Measurements from ENCODE around the gene ACSF3.
"Not testable (repeated sequence)": the region's sequence is repeated elsewhere in the genome, so short reads cannot be mapped to it uniquely, and the experiment has no call there.

ACSF3 gene

DNA sequence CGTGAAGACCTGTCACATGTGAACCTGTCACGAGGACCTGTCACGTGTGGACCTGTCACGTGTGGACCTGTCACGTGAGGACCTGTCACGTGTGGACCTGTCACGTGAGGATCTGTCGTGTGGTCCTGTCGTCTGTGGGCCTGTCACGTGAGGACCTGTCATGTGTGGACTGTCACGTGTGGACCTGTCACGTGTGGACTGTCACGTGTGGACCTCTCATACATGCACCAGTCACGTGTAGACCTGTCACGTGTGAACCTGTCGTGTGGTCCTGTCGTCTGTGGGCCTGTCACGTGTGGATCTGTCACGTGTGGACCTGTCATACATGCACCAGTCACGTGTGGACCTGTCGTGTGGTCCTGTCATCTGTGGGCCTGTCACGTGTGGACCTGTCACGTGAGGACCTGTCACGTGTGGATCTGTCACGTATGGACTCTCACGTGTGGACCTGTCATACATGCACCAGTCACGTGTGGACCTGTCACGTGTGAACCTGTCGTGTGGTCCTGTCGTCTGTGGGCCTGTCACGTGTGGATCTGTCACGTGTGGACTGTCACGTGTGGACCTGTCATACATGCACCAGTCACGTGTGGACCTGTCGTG, 19.5 kb upstream of the ACSF3 start:
- DNase-seq, result not testable (repeated sequence)

DNA sequence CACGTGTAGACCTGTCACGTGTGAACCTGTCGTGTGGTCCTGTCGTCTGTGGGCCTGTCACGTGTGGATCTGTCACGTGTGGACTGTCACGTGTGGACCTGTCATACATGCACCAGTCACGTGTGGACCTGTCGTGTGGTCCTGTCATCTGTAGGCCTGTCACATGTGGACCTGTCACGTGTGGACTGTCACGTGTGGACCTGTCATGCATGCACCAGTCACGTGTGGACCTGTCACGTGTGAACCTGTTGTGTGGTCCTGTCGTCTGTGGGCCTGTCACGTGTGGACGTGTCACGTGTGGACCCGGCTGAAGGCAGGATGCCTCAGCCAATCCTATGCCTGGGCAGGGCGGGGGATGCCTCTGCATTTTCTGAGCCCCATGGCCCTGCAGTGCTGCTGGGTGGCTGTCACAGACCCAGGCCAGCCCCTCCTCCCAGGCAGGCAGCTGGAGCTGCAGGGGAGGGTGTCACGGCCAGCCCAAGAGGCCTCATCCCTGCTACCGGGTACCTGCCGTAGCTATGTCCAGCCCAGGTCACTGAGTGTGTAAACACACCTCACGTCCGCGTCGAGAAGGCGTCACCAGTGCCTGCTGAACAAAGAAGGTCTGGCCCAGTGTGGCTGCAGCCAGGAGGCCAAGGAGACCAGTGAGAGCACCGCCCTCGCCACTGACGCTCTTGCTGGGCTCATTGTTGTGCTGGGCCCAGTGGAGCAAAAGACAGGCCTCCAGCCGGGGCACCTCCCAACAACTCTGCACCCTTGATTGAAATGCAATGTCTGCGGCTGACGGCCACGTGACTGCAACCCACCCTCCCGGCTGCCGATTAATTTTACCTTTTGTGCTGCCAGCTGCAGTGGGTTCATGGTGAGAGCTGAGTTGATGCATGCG, 18.6 kb upstream of the ACSF3 start:
- DNase-seq, result no peak

DNA sequence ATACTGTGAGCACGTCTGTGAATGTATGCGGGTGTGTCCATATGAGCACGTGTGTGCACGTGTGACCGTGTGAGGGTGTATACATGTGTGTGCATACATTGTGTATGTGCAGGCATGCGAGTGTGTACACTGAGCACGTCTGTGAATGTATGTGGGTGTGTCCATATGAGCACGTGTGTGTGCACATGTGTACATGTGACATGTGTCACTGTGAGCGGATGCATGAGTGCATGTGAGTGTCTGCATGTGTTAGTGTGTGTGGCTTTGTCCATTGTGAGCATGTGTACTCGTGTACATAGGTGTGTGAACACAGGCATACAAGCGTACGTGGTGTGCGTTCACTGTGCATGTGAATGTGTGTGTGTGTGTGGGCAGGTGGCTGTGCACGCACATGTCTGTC, 17.5 kb upstream of the ACSF3 start:
- no peak for DNase-seq

DNA sequence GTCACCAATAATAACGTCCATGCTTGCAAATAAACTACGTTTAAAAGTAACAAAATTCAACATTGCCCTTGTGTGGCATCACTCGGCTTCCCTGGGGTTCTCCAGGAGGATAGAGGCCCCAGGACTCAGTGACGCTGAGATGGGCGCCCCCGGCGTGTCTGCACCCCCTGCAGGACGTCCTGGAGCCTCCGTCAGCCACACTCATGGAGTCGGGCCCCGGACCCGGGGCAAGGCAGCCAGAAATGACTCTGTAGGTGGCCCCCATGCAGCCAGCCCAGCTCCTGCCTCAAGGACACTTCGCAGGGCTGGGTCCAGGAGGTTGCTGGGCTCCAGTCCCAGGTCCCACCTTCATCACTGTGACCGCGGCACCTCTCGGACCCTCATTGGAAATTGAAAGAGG, 16.6 kb upstream of the ACSF3 start:
- DNase-seq, result no peak

DNA sequence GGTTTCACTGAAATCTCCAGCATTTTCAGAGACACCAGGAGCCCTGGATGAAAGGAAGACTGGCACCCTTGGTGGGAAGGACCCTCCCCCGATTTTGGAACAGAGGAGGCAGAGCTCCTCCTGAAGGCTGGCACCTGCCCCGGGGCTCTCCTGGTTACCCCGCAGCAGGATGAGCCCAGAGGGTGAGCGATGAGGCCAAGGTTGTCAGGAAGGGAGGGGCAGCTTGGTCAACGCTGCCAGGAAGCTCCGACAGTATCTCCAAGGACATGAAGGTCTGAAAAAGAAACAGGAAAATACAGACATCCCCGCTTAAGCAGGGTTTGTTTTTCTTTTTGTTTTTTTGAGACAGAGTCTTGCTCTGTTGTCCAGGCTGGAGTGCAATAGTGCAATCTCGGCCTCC, 15.5 kb upstream of the ACSF3 start:
- no peak for DNase-seq

DNA sequence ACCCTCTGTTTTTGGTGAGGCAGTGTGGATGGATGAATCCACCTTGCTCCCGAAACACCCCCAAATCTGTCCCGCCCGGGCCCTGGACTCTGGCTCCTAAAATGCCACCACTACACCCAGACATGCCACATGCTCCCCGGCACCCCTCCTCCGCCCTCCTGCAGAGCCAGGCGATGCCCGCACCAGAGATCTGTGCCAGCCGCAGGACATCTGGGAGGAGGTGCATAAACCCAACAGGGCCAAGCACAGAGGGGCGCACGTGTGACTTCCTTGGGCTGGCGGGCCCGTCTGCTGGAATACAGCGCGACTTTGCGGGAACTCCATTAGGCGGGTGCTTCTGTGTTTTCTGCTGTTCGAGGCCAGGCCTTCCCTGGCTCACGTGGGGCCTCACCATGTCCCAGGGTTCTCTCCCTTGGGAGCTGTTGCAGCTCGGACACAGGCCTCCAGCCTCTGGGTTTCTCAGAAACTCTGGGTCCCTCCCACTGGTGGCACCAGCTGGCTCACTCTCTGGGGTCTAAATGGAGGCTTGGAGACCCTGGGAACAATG, 14.1 kb upstream of the ACSF3 start:
- DNase-seq, result no peak

DNA sequence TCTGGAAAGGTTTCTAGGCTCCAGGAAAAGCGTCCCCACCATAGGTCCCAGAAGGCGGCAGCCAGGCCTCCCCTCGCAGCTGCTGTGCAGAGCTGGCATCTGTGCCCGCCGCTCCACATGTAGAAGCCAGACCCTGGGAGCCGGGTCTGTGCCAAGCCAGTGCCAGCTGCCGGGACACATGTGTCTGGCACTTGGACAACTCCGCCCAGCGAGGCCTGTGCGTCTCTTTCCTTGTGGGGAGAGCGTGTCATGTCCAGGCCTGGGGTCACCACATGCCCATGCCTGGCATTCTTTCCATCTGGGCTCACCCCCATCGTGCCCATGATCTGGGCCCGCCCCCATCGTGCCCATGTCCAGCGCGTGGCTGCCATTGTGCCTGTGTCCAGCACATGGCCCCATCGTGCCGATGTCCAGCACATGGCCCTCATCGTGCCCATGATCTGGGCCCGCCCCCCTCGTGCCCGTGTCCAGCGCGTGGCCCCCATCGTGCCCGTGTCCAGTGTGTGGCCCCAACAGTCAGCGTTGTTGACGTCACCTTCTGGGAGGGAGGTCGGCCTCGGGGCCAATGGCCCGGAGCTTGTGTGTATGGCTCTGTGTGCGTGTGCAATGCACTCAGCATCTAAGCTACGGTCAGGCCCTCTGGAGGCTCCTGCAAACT, 13.3 kb upstream of the ACSF3 start:
- DNase-seq, result no peak

DNA sequence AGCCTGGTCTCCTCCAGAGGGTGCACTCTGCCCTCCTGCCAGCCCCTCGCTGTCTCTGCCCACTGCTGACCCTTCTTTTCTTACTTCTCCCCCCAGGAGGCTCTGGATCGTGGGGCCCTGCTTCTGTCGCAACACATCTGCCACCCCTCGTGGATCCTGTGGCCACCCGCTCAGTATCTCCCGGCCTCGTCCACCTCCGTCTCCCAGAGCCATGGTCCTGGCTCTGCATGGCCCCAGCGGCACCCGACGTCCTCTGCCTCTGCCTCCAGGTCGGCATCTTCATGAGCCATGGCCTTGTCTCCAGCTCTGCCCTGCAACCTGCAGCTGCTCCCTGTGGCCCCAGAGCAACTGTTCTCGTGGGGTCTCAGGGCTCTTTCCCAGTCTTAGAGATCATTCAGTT, 12.1 kb upstream of the ACSF3 start:
- no peak for DNase-seq

DNA sequence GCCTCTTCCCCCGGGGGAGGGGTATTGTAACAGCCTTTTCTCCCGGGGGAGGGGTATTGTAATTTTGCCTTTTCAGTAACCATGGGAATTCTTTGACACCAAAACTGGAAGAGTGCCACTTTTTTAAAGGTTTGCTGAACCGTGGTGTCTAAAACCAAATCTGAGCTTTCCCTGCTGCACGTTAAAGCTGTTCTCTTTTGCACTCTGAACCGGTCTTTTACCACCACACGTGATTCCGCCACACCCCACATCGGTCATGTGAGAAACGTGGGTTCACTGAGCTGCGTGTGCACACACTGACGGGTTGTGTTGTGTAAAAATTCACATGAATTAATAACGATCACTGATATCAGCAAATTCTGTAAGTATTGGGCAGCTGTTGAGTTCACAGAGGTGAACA, 9.2 kb upstream of the ACSF3 start:
- DNase-seq, result no peak

DNA sequence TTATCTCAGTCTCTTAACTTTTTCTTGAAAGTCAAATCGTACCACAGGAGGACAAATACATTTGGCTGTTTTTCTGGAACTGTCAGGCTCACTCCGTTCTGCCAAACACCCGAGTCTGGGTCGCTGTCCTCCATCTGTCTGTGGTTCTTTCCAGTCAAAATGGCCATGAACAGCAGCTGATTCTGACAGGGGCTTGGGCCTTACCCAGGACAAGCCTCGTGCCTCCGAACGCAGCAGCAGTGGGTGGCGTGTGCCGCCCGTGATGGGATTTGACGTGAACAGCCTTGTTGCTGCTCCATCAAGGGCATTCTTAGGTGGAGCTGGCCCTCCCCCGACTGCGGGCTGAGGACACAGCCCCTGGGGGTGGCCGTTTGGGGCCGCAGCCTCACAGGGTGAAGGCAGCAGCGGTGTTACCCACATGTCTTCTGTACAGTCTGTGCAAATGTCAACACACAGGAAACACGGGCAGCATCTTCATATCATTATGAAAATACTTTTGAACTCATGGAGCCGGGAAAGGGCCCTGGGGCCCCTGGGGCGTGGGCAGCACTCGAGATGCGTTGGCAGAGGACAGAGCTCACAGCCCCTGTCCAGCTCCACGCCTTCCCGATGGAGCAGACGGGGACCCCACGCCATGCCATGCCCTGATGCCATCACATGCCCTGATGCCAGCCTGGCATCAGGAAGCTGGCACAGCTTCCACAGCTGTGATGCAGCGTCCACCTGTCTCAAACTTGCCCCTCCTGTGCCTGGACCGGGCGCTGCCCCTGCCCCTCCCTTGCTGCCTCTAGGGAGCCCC, 8.6 kb upstream of the ACSF3 start:
- no peak for DNase-seq

DNA sequence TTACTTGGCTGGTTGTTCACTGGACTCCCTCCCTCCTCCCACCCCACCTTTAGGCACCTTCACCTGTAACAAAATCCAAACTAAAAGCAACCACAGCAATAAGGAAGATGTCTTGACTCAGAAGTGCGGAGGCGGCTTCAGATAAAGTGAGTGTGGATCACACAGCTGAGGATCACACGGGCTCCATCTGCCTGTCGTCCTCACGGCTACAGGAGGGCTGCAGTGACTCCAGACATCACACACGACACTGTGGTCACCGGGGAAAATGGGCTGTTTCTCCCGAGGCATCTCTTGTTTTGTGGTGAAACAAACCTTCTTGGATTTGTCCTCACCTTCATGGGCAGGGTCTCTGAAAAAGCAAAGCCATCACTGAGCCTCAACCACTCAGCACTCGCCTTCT, 7.9 kb upstream of the ACSF3 start:
- DNase-seq, result no peak

DNA sequence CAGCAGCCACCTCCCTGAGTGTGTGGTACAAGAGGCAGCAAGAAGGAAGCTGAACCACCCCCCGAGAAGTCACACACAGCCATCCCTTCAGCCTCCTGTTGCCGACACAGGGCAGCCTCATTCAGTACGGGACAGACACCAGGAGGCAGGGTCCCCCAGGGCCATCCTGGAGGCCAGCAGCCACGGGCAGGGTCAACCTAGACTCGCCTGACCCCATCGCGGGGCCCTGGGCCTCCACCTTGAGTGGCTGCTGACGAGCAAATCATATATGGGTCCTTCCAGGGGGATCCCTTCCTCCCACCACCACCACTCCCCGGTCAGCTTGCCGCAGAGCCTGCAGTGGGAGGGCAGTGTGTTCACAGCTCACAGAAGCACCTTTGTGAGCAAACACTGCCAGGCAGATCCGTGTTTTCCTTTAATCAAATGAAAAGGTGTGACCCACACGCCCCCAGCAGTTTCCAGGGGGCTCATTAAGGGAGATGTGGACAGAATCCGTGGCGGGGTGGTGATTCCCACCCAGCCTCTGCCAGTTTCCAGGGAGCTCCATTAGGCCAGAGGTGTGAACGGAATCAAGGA, 5.6 kb upstream of the ACSF3 start:
- no peak for DNase-seq

DNA sequence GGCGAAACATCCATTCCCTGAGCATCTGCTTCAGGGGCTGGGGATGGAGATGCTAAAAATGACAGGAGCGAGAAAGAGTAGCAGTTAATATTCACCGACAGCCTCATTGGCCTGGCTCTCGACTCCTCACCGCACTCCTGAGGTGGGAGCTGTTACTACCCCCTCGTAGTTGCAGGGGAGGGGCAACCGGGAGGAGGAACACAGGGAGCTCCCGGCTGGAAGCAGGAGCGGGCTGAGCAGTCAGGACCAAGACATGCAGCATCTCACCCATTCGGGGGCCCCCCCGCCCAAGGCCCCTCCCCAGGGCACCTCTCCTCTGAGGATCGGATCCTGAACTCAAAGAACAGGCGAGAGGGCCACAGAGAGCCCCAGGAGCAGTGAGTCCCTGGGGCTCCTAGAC, 4.5 kb upstream of the ACSF3 start:
- no peak for DNase-seq

DNA sequence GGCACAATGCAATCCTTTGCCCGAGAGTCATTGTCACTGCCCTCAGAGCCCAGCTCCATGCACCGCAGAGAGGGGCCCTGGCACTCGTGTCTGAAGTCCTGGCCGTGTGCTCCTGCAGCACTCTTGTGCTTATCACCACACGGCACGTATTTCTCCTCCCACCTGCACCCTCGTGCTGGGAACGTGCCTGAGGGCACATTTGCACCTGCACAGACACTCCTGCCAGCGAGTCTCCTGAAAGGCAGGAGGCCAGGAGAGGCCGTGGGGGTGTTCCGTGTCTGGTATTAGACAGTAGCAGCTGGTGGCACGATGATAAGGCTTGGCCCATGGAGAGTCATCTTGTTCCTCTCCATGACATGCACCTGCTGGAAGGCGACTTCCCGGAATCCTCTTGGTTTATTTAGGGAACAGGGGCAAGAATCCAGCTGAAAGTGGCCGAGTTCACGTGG, 3.4 kb upstream of the ACSF3 start:
- no peak for DNase-seq

DNA sequence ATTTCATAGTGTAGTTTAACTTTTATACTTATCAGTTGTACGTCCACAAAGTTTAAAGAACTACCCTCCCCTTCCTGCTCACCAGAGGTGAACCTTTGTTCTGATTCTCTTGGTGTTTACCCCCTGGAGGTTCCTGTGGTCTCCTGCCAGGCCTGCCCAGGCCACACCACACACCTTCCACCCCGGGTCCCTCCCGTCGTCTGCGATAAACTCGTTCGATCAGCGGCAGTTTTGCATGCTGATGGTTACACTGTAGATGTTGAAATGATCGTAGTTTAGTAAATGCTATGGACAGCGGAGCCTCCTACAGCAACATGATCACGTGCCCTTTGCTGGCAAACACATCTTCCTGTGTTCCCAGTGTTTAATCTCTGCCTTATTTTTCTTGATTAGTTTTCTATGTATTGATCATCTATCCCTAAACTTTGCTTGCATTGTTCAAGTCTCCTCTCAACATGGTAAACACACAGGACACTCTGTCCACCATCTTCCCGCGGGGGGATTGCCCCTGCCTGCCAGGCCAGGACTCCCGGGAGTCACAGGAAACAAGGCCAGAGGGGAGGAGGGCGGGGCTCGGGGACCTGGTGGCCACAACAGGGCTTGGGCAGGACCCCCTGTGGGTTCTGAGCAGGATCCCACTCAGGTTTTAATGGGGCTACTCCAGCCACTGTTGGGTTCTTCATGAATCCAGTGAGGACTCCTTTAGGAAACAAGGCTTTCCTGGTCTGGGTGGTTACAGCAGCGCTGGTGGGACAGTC, 2.8 kb upstream of the ACSF3 start:
- DNase-seq, result no peak

DNA sequence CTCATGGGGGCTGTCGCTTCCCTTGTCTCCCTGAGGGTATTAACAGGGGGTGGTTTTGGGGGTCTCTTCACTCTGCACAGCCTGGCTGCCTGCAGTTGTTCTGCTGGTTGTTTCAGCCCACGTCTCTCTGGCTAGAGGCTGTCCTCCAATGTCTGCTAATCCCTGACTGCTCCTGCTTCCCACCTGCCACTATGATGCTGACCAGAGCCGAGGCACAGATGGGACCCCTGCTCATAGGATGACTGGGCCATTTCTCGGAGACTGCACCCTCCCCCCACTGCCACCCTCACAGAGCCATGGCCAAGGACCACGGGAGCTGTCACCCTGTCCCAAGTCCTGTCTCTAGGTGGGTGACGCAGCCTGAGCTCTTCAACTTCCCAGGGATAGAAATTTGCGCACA, 1.6 kb upstream of the ACSF3 start:
- no peak for DNase-seq

DNA sequence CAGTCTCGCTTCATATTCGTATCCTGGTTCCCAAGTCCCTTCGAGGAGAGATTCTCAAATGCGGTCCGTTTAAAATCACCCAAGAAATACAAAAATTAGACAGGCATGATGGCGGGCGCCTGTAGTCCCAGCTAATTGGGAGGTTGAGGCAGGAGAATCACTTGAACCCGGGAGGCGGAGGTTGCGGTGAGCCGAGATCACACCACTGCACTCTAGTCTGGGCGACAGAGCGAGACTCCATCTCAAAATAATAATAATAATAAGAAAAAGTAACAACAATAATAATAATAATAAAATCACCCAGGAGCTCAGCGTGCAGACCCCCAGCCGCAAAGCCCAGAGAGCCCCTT, 425 bp upstream of the ACSF3 start:
- DNase-seq, result not testable (repeated sequence)

DNA sequence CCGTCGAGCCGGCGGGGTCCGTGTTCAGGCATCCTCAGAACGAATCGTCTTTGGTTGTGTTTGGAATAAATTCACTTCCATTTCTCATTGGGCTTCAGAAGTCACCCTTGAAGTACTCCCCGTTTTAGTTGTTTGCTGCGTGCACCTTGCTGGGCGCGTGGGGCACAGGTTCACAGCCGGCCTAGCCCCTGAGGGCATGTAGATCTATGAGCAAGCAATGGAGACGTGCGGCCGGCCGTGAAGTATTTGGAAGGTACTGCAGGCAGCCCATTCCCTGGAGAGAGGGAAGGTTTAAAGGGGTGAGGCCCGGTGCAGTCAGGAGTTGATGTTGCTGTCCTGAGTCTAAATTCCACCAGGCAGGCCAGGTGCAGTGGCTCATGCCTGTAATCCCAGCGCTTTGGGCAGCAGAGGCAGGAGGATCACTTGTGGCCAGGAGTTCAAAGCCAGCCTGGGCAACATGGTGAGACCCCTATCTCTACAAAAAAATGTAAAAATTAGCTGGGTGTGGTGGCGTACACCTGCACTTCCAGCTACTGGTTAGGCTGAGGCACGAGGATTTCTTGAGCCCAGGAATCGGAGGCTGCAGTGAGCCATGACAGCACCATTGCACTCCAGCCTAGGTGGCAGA, 714 bp downstream of the ACSF3 start:
- DNase-seq, result no peak

DNA sequence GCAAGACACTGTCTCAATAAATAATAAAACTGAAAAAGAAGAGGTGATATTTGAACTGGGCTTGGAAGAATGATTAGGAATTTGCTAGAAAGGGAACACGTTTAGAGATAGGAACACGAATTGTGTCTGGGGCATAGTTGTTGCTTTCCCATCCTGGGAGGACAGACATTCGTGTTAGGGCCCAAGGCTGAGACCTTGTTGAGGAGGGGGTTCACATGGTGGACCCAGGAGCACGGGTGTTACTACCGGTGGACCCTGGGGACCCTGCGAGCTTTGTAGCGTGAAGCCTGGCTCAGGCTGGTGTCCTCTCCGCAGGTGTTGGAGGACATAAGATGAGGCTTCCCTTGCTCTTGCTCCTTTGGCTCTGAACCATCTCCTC, 1.2 kb downstream of the ACSF3 start:
- no peak for DNase-seq

DNA sequence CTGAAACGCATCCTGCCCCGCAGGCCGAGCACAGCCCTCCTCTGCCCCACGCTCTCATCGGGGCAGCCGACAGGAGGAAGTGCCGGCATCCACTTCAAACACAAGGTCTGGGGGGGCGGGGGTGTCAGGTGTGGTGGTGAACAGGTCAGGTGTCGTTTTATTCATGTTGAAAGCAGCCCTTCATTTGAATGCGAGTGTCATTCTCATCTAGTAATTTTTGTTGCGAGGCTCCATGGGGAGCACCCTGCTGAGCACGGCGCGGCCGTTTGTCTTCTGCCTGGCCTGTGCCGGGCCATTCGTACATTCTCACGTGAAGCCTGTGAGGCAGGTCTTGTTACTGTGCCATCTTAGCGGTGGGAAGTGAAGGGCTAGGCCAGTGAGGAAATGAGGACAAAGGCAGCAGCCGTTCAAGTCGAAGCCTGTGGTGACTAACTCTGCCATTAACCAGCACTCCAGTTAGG, 1.9 kb downstream of the ACSF3 start:
- no peak for DNase-seq

DNA sequence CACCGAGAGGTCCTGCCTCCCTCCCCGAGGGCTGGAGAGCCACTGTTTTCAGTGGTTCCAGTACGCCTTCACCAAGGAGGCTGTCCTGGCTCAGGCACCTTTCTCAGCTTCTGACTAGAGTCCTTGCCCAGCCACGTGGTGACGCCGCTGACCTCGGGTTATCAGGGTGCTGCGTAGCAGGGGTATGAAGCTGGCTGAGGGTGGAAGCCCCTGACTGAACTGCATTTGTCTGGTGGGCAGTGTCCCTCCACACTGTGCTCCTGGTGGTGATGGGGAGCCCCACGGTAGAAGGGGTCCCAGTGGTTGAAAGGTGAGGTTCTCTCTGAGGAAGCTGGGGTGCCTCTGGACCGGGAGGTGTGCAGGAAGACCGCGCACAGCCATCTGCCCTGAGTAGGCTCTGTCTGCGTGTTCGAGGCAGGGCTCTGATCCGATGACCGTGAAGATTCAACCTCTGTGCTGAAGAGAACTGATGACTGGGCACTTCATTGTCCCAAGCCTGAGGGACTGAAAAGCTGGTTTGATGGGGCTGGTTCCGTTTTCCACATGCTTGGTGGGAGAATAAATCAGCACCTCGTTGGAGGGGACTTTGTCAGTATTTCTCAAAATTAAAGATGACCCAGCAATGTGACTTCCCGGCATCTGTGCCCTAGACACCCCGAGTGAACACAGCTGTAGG, 2.5 kb downstream of the ACSF3 start:
- DNase-seq, result no peak
